SIG-M5 treated with dmso at 0.1 percent for 504 hours (cell line): ENCODE data around the gene UBE2U.

Experiments
- DNase-seq: peaks from one replicate; lab custom pipeline; 2025; ENCODE audit not compliant: unreplicated experiment; lab: John Stamatoyannopoulos, UW

UBE2U gene

GRCh38 chr1:64203420-64203819 is at the start of gene UBE2U:
Gene UBE2U, plus strand, starts transcription at chr1:64203623. Its CDS starts 428 bp downstream, at chr1:64204051.
- no peak for DNase-seq

- no peak for DNase-seq
Measured at GRCh38 chr1:64155278-64155677, 48.1 kb upstream of the UBE2U start.

GRCh38 chr1:64161357-64161941 is 42.0 kb upstream of the UBE2U start:
- DNase-seq: no peak

GRCh38 chr1:64162151-64162550 is 41.3 kb upstream of the UBE2U start:
- no peak for DNase-seq

- DNase-seq: no peak
Measured at GRCh38 chr1:64162804-64163203, 40.6 kb upstream of the UBE2U start.

- no peak for DNase-seq
Measured at GRCh38 chr1:64163431-64163830, 40.0 kb upstream of the UBE2U start.

GRCh38 chr1:64163970-64164369 is 39.5 kb upstream of the UBE2U start:
- DNase-seq: no peak

- DNase-seq: no peak
Measured at GRCh38 chr1:64166629-64167028, 36.8 kb upstream of the UBE2U start.

- no peak for DNase-seq
Measured at GRCh38 chr1:64167176-64167575, 36.2 kb upstream of the UBE2U start.

GRCh38 chr1:64171246-64171645 is 32.2 kb upstream of the UBE2U start:
- DNase-seq: no peak

- peak; percentile 57 for DNase-seq
Measured at GRCh38 chr1:64171797-64172281, 31.6 kb upstream of the UBE2U start.

- no peak for DNase-seq
Measured at GRCh38 chr1:64172458-64172983, 30.9 kb upstream of the UBE2U start.

GRCh38 chr1:64173336-64173940 is 30.0 kb upstream of the UBE2U start:
- no peak for DNase-seq

GRCh38 chr1:64175639-64176038 is 27.8 kb upstream of the UBE2U start:
- no peak for DNase-seq

GRCh38 chr1:64176659-64177058 is 26.8 kb upstream of the UBE2U start:
- no peak for DNase-seq

GRCh38 chr1:64179588-64179987 is 23.8 kb upstream of the UBE2U start:
- DNase-seq: no peak

GRCh38 chr1:64182207-64182606 is 21.2 kb upstream of the UBE2U start:
- no peak for DNase-seq

GRCh38 chr1:64183395-64184002 is 19.9 kb upstream of the UBE2U start:
- DNase-seq: no peak

GRCh38 chr1:64184003-64184440 is 19.4 kb upstream of the UBE2U start:
- no peak for DNase-seq

GRCh38 chr1:64186138-64186897 is 17.1 kb upstream of the UBE2U start:
- DNase-seq: no peak

- no peak for DNase-seq
Measured at GRCh38 chr1:64186898-64187280, 16.5 kb upstream of the UBE2U start.
